ENCODE data around the gene CPSF7.
"Not testable (repeated sequence)": the region's sequence is repeated elsewhere in the genome, so short reads cannot be mapped to it uniquely, and the experiment has no call there.

The CPSF7 gene

GRCh38 chr11:61437496-61437895 lies 7.7 kb upstream of the CPSF7 start:
- DNase-seq: no peak

- DNase-seq: not testable (repeated sequence)
These were observed 1.1 kb upstream of the CPSF7 start for GRCh38 chr11:61430839-61431238.

DNA sequence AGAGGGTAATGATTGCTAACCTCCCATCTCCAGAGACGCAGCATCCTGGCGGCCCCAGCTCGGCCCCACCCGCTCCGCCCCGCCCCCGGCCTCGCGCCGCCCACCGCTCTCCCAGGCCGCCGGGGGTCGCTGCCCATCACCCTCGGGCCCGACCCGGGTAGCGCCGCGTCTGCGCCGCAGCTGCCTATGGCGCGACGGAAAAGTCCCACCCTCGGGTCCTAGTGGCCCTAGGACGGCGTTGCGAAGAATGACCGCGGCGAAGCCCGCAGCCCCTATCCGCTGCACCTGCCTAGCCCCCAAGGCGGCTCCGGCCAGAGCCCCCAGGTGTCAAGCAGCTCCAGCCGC lies 457 bp downstream of the CPSF7 start:
- peak; percentile 72 for DNase-seq

GRCh38 chr11:61425367-61426131 lies 4.2 kb downstream of the CPSF7 start:
- DNase-seq: no peak

GRCh38 chr11:61422226-61422625 lies 7.5 kb downstream of the CPSF7 start:
- no peak for DNase-seq

- DNase-seq: no peak
These were observed 11.6 kb downstream of the CPSF7 start for GRCh38 chr11:61418136-61418535.

DNA sequence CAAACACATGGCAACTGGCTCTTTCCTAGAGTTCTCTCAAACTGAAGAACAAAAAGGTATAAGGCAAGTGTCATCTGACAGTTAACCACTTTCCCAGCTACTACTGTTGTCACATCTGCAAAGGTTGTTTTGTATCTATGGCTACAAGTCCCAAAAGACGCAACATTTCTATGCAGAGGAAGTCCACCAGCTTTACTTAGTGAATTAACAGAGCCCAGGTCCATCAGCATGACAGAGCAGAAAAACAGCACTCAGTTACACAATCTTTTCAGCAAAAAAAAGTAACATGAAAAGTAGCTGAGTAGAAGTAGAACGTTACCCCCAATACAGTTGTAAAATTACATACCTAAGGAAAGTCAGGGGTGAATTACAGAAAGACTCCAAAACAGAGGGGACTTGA lies 12.1 kb downstream of the CPSF7 start:
- DNase-seq: no peak

- no peak for DNase-seq
These were observed 12.8 kb downstream of the CPSF7 start for GRCh38 chr11:61416941-61417340.

- DNase-seq: no peak
These were observed 14.4 kb downstream of the CPSF7 start for GRCh38 chr11:61415381-61415780.

- no peak for DNase-seq
These were observed 15.2 kb downstream of the CPSF7 start for GRCh38 chr11:61414547-61414946.

GRCh38 chr11:61413496-61413895 lies 16.3 kb downstream of the CPSF7 start:
- DNase-seq: no peak

- DNase-seq: no peak
These were observed 18.2 kb downstream of the CPSF7 start for GRCh38 chr11:61411589-61411988.

DNA sequence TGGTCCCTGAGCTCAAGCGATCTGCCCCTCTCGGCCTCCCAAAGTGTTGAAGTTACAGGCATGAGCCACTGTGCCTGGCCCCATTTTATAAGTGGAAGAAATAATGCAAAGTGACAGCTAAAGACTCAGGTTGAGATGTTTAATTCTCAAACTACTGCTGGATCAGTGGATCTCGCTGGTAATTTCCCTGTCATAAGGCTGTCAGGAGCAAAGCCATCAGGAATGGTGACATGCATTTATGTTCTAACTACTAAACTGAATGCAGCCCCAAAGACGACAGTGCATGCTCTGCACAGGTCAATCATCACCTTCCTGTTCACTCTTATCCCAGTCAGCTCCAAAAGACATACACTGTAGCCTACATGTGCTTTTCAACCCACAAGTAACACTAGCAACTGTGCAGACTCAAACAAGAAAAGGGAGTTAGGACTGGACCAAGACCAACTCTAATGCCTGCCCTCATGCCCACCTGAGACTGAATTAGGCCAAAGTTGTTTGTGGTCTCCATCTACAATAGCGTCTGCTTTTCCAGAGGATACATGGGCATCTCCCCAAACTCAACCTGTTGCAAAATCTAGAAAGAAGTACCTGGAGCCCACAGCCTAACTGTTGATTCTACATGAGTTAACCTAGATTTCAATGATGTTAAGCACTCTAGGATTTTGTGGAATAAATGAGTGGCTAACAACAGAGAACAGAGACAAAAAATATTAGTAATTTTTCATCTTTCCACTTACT lies 22.6 kb downstream of the CPSF7 start:
- no peak for DNase-seq

- no peak for DNase-seq
These were observed 23.7 kb downstream of the CPSF7 start for GRCh38 chr11:61406067-61406466.

- DNase-seq: no peak
These were observed 25.1 kb downstream of the CPSF7 start for GRCh38 chr11:61404641-61405040.

DNA sequence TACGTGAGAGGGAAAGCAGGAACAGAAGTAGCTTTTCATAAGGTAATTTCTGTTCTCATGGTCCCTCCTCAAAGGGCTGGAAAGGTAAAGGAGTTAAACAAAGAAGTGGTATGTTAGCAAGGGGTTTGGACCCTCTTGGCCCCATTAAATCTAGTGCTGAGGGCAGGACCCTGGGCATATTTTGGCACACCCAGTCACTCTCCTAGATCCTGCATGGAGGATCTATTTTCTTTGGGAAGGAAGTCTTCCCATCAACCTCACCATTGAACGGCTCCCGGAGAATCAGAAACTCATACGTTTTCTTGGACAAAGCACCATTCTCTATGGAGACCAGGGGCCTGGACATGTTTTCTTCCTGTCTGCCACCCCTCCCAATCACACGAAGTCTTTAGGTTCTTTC lies 25.7 kb downstream of the CPSF7 start:
- no peak for DNase-seq

DNA sequence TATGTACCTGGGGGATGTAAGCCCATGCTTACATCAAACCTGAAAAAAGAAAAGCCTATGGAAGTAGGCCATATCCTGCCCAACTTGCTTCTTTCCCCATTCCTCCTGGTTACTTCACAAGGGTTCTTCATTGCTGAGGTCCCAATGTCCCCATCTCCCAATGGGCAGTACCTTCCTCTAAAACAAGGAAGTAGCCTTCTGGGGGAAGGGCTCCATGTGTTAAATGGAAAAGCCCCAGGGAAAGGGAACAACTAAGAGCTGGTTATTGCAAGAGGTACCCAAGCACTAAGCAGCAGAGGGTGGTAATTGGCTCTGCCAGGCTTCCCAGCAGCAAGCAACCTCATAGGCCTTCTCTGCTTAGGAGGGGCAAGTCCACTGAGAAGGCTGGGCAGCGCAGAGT lies 26.1 kb downstream of the CPSF7 start:
- no peak for DNase-seq

- no peak for DNase-seq
These were observed 28.2 kb downstream of the CPSF7 start for GRCh38 chr11:61401573-61401972.

DNA sequence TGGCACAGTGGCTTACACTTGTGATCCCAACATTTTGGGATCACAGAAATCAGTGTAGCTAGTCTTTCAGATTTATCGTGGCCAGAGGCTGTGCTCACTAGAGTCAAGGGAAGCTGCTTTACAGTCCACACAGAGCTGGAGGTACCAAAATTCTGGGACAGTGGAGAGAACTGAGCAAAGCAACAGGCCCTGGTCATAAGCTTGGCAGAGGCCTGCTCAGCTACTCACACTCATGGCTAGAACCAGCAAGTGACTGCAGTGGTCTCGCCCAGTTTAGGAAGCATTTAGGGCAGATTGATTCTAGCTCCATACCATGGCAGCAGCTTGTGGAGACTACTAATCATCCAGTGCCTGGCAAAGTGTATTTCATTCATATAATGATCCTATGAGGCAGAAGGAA lies 28.6 kb downstream of the CPSF7 start:
- no peak for DNase-seq

GRCh38 chr11:61392981-61393595 lies 36.7 kb downstream of the CPSF7 start:
- DNase-seq: no peak

DNA sequence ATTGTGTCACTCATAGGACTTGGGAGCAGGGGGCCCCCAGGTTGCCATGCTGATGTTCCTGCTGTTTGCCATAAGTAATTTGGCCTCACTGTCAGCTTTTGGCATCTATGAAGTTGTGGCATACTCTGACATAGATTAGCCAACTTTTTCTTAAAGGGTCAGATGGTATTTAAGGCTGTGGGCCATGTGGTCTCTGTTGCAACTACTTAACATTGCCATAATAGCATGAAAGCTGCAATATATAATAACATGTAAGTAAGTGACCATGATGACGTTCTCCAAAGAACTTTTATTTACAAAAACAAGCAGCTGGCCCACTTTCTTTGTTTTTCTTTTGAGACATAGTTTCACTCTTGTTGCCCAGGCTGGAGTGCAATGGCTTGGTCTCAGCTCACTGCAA lies 39.6 kb downstream of the CPSF7 start:
- DNase-seq: no peak

GRCh38 chr11:61384271-61385242 lies 45.2 kb downstream of the CPSF7 start:
- DNase-seq: no peak

DNA sequence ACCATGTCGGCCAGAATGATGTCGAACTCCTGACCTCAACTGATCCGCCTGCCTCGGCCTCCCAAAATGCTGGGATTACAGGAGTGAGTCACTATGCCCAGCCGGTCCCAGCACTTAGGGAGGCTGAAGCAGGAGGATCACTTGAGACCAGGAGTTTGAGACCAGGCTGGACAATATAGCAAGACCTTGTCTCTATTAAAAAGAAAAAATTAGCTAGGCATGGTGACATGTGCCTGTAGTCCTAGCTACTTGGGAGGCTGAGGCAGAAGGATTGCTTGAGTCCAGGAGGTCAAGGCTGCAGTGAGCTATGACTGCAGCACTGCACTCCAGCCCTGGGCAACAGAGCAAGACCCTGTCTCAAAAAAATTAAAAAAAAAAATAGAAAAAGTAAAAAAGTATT lies 45.9 kb downstream of the CPSF7 start:
- DNase-seq: not testable (repeated sequence)

Measured in stimulated activated CD4-positive, alpha-beta T cell treated with anti-CD3 and anti-CD28 coated beads, Interleukin-12 subunit alpha, Interleukin-12 subunit beta, amount 100 ng/mL, for 4 hours (primary cell).